ENCODE results near the gene MPZL2. TPM values are rescaled to one million over a fixed set of nuclear protein-coding genes. Genes with fewer than 3 reads are reported as not detected.

Gene MPZL2
- total and polyA plus RNA-seq, 4 donors: 2.0 to 50.6 (median 16.4) TPM

GRCh38 chr11:118272001-118272400 is 7.9 kb upstream of the MPZL2 start:
- 52% methylated on average over 2 of the region's 2 CpGs for WGBS (ENCODE audit: insufficient coverage)
- no peak for DNase-seq (ENCODE audit: low read depth in 4 of 6, low spot score in 6 of 6)
- Histone ChIP-seq H3K27ac (ENCODE audit: low read depth, low read length) (no peak overlapping the region), H3K4me3 (ENCODE audit: low read depth, low read length) (no peak overlapping the region), H3K27me3 (ENCODE audit: control insufficient read depth, insufficient read depth, low read length) (peaks cover 46% of the 10 kb centered on the region), H3K4me1 (ENCODE audit: control insufficient read depth, insufficient read depth, low read length) (no peaks in the 10 kb centered on the region), H3K36me3 (ENCODE audit: control insufficient read depth, insufficient read depth, low read length) (no peaks in the 10 kb centered on the region), H3K9me3 (ENCODE audit: control insufficient read depth, insufficient read depth, low read length) (no peaks in the 10 kb centered on the region)

- Histone ChIP-seq H3K27me3 (ENCODE audit: control insufficient read depth, insufficient read depth, low read length) (peaks cover 59% of the 10 kb centered on the region), H3K27ac (ENCODE audit: low read depth, low read length) (no peak overlapping the region), H3K9me3 (ENCODE audit: control insufficient read depth, insufficient read depth, low read length) (no peaks in the 10 kb centered on the region), H3K36me3 (ENCODE audit: control insufficient read depth, insufficient read depth, low read length) (no peaks in the 10 kb centered on the region), H3K4me3 (ENCODE audit: low read depth, low read length) (no peak overlapping the region), H3K4me1 (ENCODE audit: control insufficient read depth, insufficient read depth, low read length) (peaks cover 3% of the 10 kb centered on the region)
- no peak for DNase-seq (ENCODE audit: low read depth in 4 of 6, low spot score in 6 of 6)
- WGBS (ENCODE audit: insufficient coverage): no CpG with 5 or more reads among the region's 4 CpGs
These were observed 3.4 kb upstream of the MPZL2 start for GRCh38 chr11:118267486-118267885.

- DNase-seq (ENCODE audit: low read depth in 4 of 6, low spot score in 6 of 6): peak in 1 of 6 donors; percentile 25
- Histone ChIP-seq H3K4me3 (ENCODE audit: low read depth, low read length) (no peak overlapping the region), H3K4me1 (ENCODE audit: control insufficient read depth, insufficient read depth, low read length) (peaks cover 3% of the 10 kb centered on the region), H3K27ac (ENCODE audit: low read depth, low read length) (no peak overlapping the region), H3K27me3 (ENCODE audit: control insufficient read depth, insufficient read depth, low read length) (peaks cover 74% of the 10 kb centered on the region), H3K36me3 (ENCODE audit: control insufficient read depth, insufficient read depth, low read length) (no peaks in the 10 kb centered on the region), H3K9me3 (ENCODE audit: control insufficient read depth, insufficient read depth, low read length) (no peaks in the 10 kb centered on the region)
- no CpG with 5 or more reads among the region's 1 CpG for WGBS (ENCODE audit: insufficient coverage)
These were observed 1.9 kb upstream of the MPZL2 start for GRCh38 chr11:118265954-118266353.

- H3K9me3 ChIP-seq (ENCODE audit: control insufficient read depth, insufficient read depth, low read length): no peaks in the 10 kb centered on the region
- peaks cover 79% of the 10 kb centered on the region for H3K27me3 ChIP-seq (ENCODE audit: control insufficient read depth, insufficient read depth, low read length)
- no peak for DNase-seq (ENCODE audit: low read depth in 4 of 6, low spot score in 6 of 6)
- H3K36me3 ChIP-seq (ENCODE audit: control insufficient read depth, insufficient read depth, low read length): no peaks in the 10 kb centered on the region
- H3K4me1 ChIP-seq (ENCODE audit: control insufficient read depth, insufficient read depth, low read length): peaks cover 3% of the 10 kb centered on the region
- H3K4me3 ChIP-seq (ENCODE audit: low read depth, low read length): peak overlapping the region; percentile 39
- 23% methylated on average over 10 of the region's 13 CpGs for WGBS (ENCODE audit: insufficient coverage)
- peak overlapping the region; percentile 21 for H3K27ac ChIP-seq (ENCODE audit: low read depth, low read length)
These were observed 720 bp upstream of the MPZL2 start for GRCh38 chr11:118264569-118265465.

GRCh38 chr11:118263112-118263511 is 985 bp downstream of the MPZL2 start:
- H3K4me3 ChIP-seq (ENCODE audit: low read depth, low read length): peak overlapping the region; percentile 39
- no peaks in the 10 kb centered on the region for H3K36me3 ChIP-seq (ENCODE audit: control insufficient read depth, insufficient read depth, low read length)
- no peak overlapping the region for H3K27ac ChIP-seq (ENCODE audit: low read depth, low read length)
- peaks cover 69% of the 10 kb centered on the region for H3K27me3 ChIP-seq (ENCODE audit: control insufficient read depth, insufficient read depth, low read length)
- peaks cover 3% of the 10 kb centered on the region for H3K4me1 ChIP-seq (ENCODE audit: control insufficient read depth, insufficient read depth, low read length)
- no peak for DNase-seq (ENCODE audit: low read depth in 4 of 6, low spot score in 6 of 6)
- H3K9me3 ChIP-seq (ENCODE audit: control insufficient read depth, insufficient read depth, low read length): no peaks in the 10 kb centered on the region
- 80% methylated on average over 1 of the region's 4 CpGs for WGBS (ENCODE audit: insufficient coverage)

- no peak for DNase-seq (ENCODE audit: low read depth in 4 of 6, low spot score in 6 of 6)
- Histone ChIP-seq H3K27me3 (ENCODE audit: control insufficient read depth, insufficient read depth, low read length) (peaks cover 53% of the 10 kb centered on the region), H3K4me3 (ENCODE audit: low read depth, low read length) (no peak overlapping the region), H3K9me3 (ENCODE audit: control insufficient read depth, insufficient read depth, low read length) (no peaks in the 10 kb centered on the region), H3K36me3 (ENCODE audit: control insufficient read depth, insufficient read depth, low read length) (no peaks in the 10 kb centered on the region), H3K27ac (ENCODE audit: low read depth, low read length) (no peak overlapping the region), H3K4me1 (ENCODE audit: control insufficient read depth, insufficient read depth, low read length) (peaks cover 3% of the 10 kb centered on the region)
- 83% methylated on average over 2 of the region's 3 CpGs for WGBS (ENCODE audit: insufficient coverage)
These were observed 3.7 kb downstream of the MPZL2 start for GRCh38 chr11:118260353-118260752.

- Histone ChIP-seq H3K9me3 (ENCODE audit: control insufficient read depth, insufficient read depth, low read length) (no peaks in the 10 kb centered on the region), H3K4me3 (ENCODE audit: low read depth, low read length) (no peak overlapping the region), H3K36me3 (ENCODE audit: control insufficient read depth, insufficient read depth, low read length) (no peaks in the 10 kb centered on the region), H3K27me3 (ENCODE audit: control insufficient read depth, insufficient read depth, low read length) (peaks cover 42% of the 10 kb centered on the region), H3K4me1 (ENCODE audit: control insufficient read depth, insufficient read depth, low read length) (peaks cover 2% of the 10 kb centered on the region), H3K27ac (ENCODE audit: low read depth, low read length) (no peak overlapping the region)
- no peak for DNase-seq (ENCODE audit: low read depth in 4 of 6, low spot score in 6 of 6)
- 100% methylated on average over 1 of the region's 1 CpG for WGBS (ENCODE audit: insufficient coverage)
These were observed 5.0 kb downstream of the MPZL2 start for GRCh38 chr11:118259138-118259537.

- WGBS (ENCODE audit: insufficient coverage): no CpG with 5 or more reads among the region's 1 CpG
- peaks cover 34% of the 10 kb centered on the region for H3K27me3 ChIP-seq (ENCODE audit: control insufficient read depth, insufficient read depth, low read length)
- no peak overlapping the region for H3K4me3 ChIP-seq (ENCODE audit: low read depth, low read length)
- no peak overlapping the region for H3K27ac ChIP-seq (ENCODE audit: low read depth, low read length)
- H3K9me3 ChIP-seq (ENCODE audit: control insufficient read depth, insufficient read depth, low read length): no peaks in the 10 kb centered on the region
- no peak for DNase-seq (ENCODE audit: low read depth in 4 of 6, low spot score in 6 of 6)
- H3K36me3 ChIP-seq (ENCODE audit: control insufficient read depth, insufficient read depth, low read length): no peaks in the 10 kb centered on the region
- no peaks in the 10 kb centered on the region for H3K4me1 ChIP-seq (ENCODE audit: control insufficient read depth, insufficient read depth, low read length)
These were observed 5.7 kb downstream of the MPZL2 start for GRCh38 chr11:118258410-118258809.

- no peaks in the 10 kb centered on the region for H3K9me3 ChIP-seq (ENCODE audit: control insufficient read depth, insufficient read depth, low read length)
- H3K4me3 ChIP-seq (ENCODE audit: low read depth, low read length): peak overlapping the region; percentile 81
- DNase-seq (ENCODE audit: low read depth in 4 of 6, low spot score in 6 of 6): no peak
- H3K27ac ChIP-seq (ENCODE audit: low read depth, low read length): no peak overlapping the region
- no peaks in the 10 kb centered on the region for H3K36me3 ChIP-seq (ENCODE audit: control insufficient read depth, insufficient read depth, low read length)
- 25% methylated on average over 1 of the region's 3 CpGs for WGBS (ENCODE audit: insufficient coverage)
- H3K4me1 ChIP-seq (ENCODE audit: control insufficient read depth, insufficient read depth, low read length): no peaks in the 10 kb centered on the region
- peaks cover 20% of the 10 kb centered on the region for H3K27me3 ChIP-seq (ENCODE audit: control insufficient read depth, insufficient read depth, low read length)
These were observed 11.4 kb downstream of the MPZL2 start for GRCh38 chr11:118252688-118253087.
